ENCODE data around the gene CCNL2.

GRCh38 chr1:1406821-1407635, 7.9 kb upstream of the CCNL2 start, which contains the start of gene MRPL20:
- no peak for TF ChIP-seq CTCF (IDR thresholded peaks at IDR 0.05; ENCODE audit: low read depth, low read length)
- TF ChIP-seq POLR2A (IDR thresholded peaks at IDR 0.05; ENCODE audit: extremely low read depth, insufficient read length), result peak; percentile 94
- TF ChIP-seq MYC (IDR thresholded peaks at IDR 0.05; ENCODE audit: low read depth, low read length), result peak; percentile 96
